Measurements from ENCODE around the gene BBX.

Gene BBX

DNA sequence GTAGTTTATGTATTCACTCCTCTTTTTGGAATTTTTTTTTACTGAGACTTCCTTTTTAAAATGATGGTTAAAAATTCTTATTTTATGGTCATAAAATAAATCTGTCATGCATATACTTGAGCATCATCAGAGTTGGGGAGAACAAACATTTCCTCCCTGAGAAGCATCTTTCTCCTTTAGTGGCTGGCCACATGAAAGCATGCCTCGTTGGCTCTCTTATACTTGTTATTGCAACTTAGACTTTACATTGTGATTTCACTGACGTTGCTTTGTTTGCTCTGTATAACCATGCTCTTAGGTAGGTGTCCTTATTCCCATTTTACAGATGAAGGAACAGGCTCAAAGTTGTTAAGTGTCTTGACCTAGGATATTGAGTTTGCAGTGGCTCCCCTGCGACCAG lies 18.1 kb downstream of the BBX start:
- Histone ChIP-seq H3K27ac (no peak overlapping the region), H3K4me3 (no peak overlapping the region)
- TF ChIP-seq, protein P1, sequence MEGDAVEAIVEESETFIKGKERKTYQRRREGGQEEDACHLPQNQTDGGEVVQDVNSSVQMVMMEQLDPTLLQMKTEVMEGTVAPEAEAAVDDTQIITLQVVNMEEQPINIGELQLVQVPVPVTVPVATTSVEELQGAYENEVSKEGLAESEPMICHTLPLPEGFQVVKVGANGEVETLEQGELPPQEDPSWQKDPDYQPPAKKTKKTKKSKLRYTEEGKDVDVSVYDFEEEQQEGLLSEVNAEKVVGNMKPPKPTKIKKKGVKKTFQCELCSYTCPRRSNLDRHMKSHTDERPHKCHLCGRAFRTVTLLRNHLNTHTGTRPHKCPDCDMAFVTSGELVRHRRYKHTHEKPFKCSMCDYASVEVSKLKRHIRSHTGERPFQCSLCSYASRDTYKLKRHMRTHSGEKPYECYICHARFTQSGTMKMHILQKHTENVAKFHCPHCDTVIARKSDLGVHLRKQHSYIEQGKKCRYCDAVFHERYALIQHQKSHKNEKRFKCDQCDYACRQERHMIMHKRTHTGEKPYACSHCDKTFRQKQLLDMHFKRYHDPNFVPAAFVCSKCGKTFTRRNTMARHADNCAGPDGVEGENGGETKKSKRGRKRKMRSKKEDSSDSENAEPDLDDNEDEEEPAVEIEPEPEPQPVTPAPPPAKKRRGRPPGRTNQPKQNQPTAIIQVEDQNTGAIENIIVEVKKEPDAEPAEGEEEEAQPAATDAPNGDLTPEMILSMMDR (IDR thresholded peaks at IDR 0.05), result no peak
- no peak for DNase-seq (ENCODE audit: low spot score)

DNA sequence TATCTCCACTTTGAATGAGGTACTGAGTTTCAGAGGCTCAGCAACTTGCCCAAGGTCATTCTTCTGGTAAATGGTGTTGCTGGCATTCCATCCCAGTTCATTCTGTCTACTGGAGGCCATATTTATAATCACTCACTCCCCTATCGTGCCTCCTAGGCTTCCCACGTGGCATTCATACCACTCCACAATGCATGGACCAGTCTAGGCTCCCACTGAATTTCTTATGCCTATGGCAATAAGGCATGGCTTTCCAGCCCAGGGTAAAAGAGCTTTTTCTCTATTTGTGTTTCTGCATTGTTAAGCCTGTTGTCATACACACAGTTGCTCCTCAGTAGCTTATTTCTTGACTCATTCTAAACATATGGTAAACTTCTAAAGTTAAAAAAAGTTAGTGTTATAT lies 19.9 kb downstream of the BBX start:
- TF ChIP-seq, protein P1 (IDR thresholded peaks at IDR 0.05), result no peak
- Histone ChIP-seq H3K27ac (no peak overlapping the region), H3K4me3 (no peak overlapping the region)
- no peak for DNase-seq (ENCODE audit: low spot score)

DNA sequence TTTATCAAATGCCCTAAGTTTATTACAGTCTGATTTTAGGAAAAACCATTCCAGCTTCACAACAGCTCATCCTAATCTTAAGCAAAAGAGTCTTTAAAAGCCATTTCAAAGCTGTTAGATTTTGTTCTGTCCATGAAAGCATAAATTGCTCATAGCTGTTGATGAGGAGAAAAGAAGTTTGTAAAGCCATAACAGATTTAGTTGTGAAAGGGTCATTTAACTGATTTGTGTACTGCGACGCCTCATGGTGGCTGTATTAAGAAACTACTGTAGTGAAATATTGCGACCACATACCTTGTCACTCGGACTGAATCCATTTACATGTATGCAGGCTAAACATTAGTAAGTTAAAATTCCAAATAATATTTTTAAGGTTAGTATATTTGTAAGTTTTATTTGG lies 20.9 kb downstream of the BBX start:
- no peak for DNase-seq (ENCODE audit: low spot score)
- TF ChIP-seq, protein P1 (IDR thresholded peaks at IDR 0.05), result no peak
- no peak overlapping the region for H3K4me3 ChIP-seq
- H3K27ac ChIP-seq, result no peak overlapping the region

DNA sequence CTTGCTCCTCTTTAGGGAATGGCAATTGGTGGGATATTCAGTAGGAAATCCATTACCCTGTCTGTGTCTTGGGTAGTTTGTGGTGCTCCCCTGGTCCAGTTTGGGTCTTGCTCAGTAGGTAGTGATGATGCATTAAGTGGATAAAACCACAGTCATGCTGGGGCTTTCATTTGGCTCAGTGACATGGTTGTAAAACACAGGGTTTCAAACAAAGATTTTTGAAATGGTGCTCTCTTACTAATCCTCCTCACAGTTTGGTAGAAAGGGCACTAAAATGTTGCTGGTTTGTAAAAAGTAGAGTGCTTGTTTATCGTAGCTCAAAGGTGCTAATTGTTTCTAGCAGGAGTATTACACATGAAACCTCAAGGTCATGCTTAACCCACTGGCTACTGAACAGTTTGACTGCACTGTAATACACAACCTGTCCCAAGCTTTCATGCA lies 22.9 kb downstream of the BBX start:
- Histone ChIP-seq H3K27ac (no peak overlapping the region), H3K4me3 (no peak overlapping the region)
- DNase-seq (ENCODE audit: low spot score), result no peak
- TF ChIP-seq, protein P1 (IDR thresholded peaks at IDR 0.05), result no peak

DNA sequence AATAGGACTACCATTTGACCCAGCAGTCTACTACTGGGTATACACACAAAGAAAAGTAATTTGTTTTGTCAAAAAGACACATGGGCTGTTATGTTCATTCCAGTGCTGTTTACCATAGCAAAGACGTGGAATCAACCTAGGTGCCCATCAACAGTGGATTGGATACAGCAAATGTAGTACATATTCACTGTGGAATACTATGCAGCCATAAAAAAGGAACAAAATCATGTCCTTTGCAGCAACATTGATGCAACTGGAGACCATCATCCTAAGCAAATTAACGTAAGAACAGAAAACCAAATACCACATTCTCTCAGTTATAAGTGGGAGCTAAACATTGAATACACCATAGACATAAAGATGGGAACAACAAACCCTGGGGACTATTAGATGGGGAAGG lies 25.8 kb downstream of the BBX start:
- Histone ChIP-seq H3K27ac (no peak overlapping the region), H3K4me3 (no peak overlapping the region)
- DNase-seq (ENCODE audit: low spot score), result no peak
- TF ChIP-seq, protein P1 (IDR thresholded peaks at IDR 0.05), result no peak

DNA sequence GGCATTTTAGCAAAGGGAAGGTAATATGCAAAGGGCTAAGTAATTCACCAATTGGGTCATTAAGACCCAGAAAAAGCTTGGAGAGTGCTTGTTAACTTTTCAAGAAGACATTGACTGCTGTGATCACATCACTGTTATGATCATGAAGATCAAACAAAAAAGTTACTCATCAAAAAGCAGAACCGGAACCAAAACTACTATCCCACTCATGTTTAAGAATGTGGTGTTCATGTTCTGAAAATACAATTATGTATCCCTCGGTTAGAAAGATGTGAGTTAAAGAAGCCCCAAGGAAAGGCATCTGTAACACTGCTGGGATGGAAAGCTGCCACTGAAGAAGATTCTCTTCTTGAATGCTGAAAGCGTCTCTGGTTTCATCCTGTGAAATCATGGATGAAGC lies 32.6 kb downstream of the BBX start:
- TF ChIP-seq, protein P1 (IDR thresholded peaks at IDR 0.05), result no peak
- Histone ChIP-seq H3K27ac (no peak overlapping the region), H3K4me3 (no peak overlapping the region)
- no peak for DNase-seq (ENCODE audit: low spot score)

DNA sequence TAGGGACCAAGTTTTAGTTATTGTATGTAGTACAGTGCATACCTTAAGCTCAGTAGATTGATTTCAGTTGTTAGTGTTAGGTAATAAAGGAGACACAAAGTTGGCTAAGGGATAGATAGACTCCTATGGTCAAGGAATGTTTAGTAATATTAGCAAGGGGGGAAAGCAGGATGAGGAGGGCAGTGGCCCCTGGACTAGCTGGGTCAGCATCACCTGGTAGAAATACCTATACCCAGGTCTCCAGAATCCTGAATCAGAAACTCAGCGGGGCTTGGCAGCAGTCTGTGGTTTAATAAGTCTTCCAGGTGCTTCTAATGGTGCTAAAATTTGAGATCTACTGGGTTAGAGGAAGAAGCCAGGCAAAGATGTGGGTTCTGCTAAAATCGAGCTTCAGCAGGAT lies 35.0 kb downstream of the BBX start:
- no peak for DNase-seq (ENCODE audit: low spot score)
- TF ChIP-seq, protein P1 (IDR thresholded peaks at IDR 0.05), result no peak
- H3K27ac ChIP-seq, result no peak overlapping the region
- no peak overlapping the region for H3K4me3 ChIP-seq

Measured in coronary artery (tissue), 2 donors.